A549 (cell line): ENCODE measurements around the gene ARFGEF2.

ENCODE experiments used
- BHLHE40 ChIP-seq: IDR thresholded peaks from 2 replicates; pipeline ENCODE4 v1.6.1; 2012; ENCODE audit warnings: low read depth, low read length, inconsistent platforms
- CBX8 ChIP-seq: fragments of 200-600 bp; sonication (generic); IDR thresholded peaks from 2 replicates; pipeline ENCODE4 v1.6.1; 2016
- CTCF ChIP-seq: fragments of >200 bp; sonication (Bioruptor Twin); formaldehyde crosslinking; IDR thresholded peaks from 3 replicates; pipeline ENCODE4 v1.5.1; 2016
- ESRRA ChIP-seq: fragments of 150-350 bp; IDR thresholded peaks from 2 replicates; pipeline ENCODE4 v1.6.1; 2014; ENCODE audit warnings: mild to moderate bottlenecking, low read length, borderline replicate concordance
- HOXA7 ChIP-seq: fragments of 250-450 bp; sonication (Bioruptor Pico); IDR thresholded peaks from 2 replicates; pipeline ENCODE4 v1.5.0; 2020; ENCODE audit warnings: mild to moderate bottlenecking, moderate library complexity
- JUN ChIP-seq, 2 experiments: fragments of >200 bp; sonication (Bioruptor Twin); formaldehyde crosslinking; IDR thresholded peaks; 2 replicates in 1 of 2; 3 replicates in 1 of 2; pipeline ENCODE4 v1.6.1; 2016 to 2017
- MAX ChIP-seq: IDR thresholded peaks from 2 replicates; pipeline ENCODE4 v1.6.1; 2012
- PHF8 ChIP-seq: fragments of 200-600 bp; sonication (generic); IDR thresholded peaks from 2 replicates; pipeline ENCODE4 v1.6.1; 2016; ENCODE audit warnings: low read depth, mild to moderate bottlenecking, antibody characterized with exemption, moderate library complexity, borderline replicate concordance
- POLR2A ChIP-seq: IDR thresholded peaks from 2 replicates; pipeline ENCODE4 v1.6.1; 2012; ENCODE audit warnings: mild to moderate bottlenecking, low read length
- RAD21 ChIP-seq, 2 experiments: fragments of >200 bp in 1 of 2; sonication (Bioruptor Twin) in 1 of 2; formaldehyde crosslinking in 1 of 2; IDR thresholded peaks in 1 of 2; conservative IDR thresholded peaks in 1 of 2; 2 replicates in 1 of 2; 3 replicates in 1 of 2; pipeline ENCODE4 v1.6.1; 2012 to 2018; ENCODE audit warnings: inconsistent platforms in 1 of 2
- RCOR1 ChIP-seq: fragments of 150-350 bp; IDR thresholded peaks from 2 replicates; pipeline ENCODE4 v1.6.1; 2014; ENCODE audit warnings: antibody characterized with exemption, low read length, low read depth
- REST ChIP-seq: fragments of 200-600 bp; sonication (generic); IDR thresholded peaks from 2 replicates; pipeline ENCODE4 v1.6.1; 2016; ENCODE audit warnings: antibody characterized with exemption, mild to moderate bottlenecking, moderate library complexity
- SMC3 ChIP-seq: fragments of >200 bp; sonication (Bioruptor Twin); formaldehyde crosslinking; IDR thresholded peaks from 3 replicates; pipeline ENCODE4 v1.6.1; 2018; ENCODE audit warnings: inconsistent platforms
- TF ChIP-seq, protein P1 (sequence below): IDR thresholded peaks from 2 replicates; pipeline ENCODE4 v1.6.1; 2012; ENCODE audit warnings: low read depth, borderline replicate concordance

DNA sequence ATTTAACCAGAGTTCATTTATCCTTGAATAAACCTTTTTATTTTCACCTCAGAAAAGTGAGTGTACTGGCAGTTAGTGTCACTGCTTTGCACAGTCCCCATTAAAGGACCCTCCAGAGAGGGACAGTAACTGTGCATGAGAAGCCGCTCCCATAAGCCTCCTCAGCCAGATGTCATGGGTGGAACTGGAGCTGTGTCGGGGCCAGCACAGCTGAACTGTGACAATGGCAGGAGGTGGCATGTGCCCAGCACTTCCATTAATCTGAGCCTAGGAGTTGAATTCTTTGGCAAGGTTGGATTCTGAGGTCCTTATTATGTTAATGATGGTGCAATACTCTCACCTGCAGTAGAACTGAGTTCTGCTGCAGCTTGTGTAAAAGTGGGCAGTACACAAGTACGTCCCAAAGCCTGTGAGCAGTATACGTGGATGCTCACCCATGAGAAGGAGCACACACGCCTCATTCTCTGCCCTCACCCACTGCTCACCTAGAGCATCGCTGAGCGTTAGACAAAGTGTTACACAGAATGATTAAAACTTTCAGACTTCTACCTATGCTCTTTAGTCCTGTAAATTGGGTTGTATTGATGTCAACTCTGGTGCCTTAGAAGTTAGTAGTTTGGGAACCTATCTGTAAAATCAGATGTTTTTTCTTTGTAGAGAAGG is 112.7 kb downstream of the ARFGEF2 start:
- TF ChIP-seq HOXA7 = no peak
- no peak for TF ChIP-seq SMC3
- no peak for TF ChIP-seq CTCF
- TF ChIP-seq BHLHE40 = no peak
- no peak for TF ChIP-seq POLR2A
- TF ChIP-seq PHF8 = no peak
- TF ChIP-seq JUN (IDR thresholded peaks at IDR 0.05) = no peak
- TF ChIP-seq RCOR1 = no peak
- TF ChIP-seq, protein P1, sequence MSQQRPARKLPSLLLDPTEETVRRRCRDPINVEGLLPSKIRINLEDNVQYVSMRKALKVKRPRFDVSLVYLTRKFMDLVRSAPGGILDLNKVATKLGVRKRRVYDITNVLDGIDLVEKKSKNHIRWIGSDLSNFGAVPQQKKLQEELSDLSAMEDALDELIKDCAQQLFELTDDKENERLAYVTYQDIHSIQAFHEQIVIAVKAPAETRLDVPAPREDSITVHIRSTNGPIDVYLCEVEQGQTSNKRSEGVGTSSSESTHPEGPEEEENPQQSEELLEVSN = no peak
- no peak for TF ChIP-seq REST
- no peak for TF ChIP-seq RAD21 (conservative IDR thresholded peaks at IDR 0.05 in 1 of 2, IDR thresholded peaks at IDR 0.05 in 1 of 2)
- no peak for TF ChIP-seq ESRRA
- TF ChIP-seq MAX = no peak
- no peak for TF ChIP-seq CBX8
